Bone marrow (tissue), 2 donors: ENCODE measurements around the gene SLC9A3.
A peak's percentile ranks its signal among the peaks of the same experiment; 100 is the strongest.
"Not testable (repeated sequence)": the region's sequence is repeated elsewhere in the genome, so short reads cannot be mapped to it uniquely, and the experiment has no call there.

Experiments used
- DNase-seq, 2 donors: peaks; one replicate each; lab custom pipeline; 2025; lab: John Stamatoyannopoulos, UW

SLC9A3 gene

GRCh38 chr5:489689-490080, 34.6 kb downstream of the SLC9A3 start:
- DNase-seq, result no peak

GRCh38 chr5:488744-489688, 35.2 kb downstream of the SLC9A3 start:
- no peak for DNase-seq

- no peak for DNase-seq
Observed at GRCh38 chr5:488241-488640, 36.0 kb downstream of the SLC9A3 start.

GRCh38 chr5:486597-486996, 37.7 kb downstream of the SLC9A3 start:
- DNase-seq, result not testable (repeated sequence)

GRCh38 chr5:485946-486491, 38.2 kb downstream of the SLC9A3 start:
- DNase-seq, result peak in 1 of 2 donors; percentile 20

- DNase-seq, result no peak
Observed at GRCh38 chr5:485113-485945, 38.9 kb downstream of the SLC9A3 start.

GRCh38 chr5:484556-484955, 39.7 kb downstream of the SLC9A3 start:
- DNase-seq, result no peak

GRCh38 chr5:483434-484140, 40.7 kb downstream of the SLC9A3 start:
- DNase-seq, result no peak

- no peak for DNase-seq
Observed at GRCh38 chr5:483011-483410, 41.2 kb downstream of the SLC9A3 start.

GRCh38 chr5:482506-482905, 41.7 kb downstream of the SLC9A3 start:
- DNase-seq, result no peak

- no peak for DNase-seq
Observed at GRCh38 chr5:482021-482420, 42.2 kb downstream of the SLC9A3 start.

GRCh38 chr5:481347-481746, 42.9 kb downstream of the SLC9A3 start:
- no peak for DNase-seq

- no peak for DNase-seq
Observed at GRCh38 chr5:479566-480319, 44.5 kb downstream of the SLC9A3 start.

GRCh38 chr5:478982-479535, 45.2 kb downstream of the SLC9A3 start:
- DNase-seq, result no peak

GRCh38 chr5:478369-478981, 45.8 kb downstream of the SLC9A3 start:
- DNase-seq, result no peak

- no peak for DNase-seq
Observed at GRCh38 chr5:477871-478270, 46.4 kb downstream of the SLC9A3 start.

- DNase-seq, result no peak
Observed at GRCh38 chr5:477247-477646, 47.0 kb downstream of the SLC9A3 start.

GRCh38 chr5:476814-477175, 47.5 kb downstream of the SLC9A3 start:
- no peak for DNase-seq

GRCh38 chr5:476102-476813, 48.0 kb downstream of the SLC9A3 start:
- DNase-seq, result no peak

- no peak for DNase-seq
Observed at GRCh38 chr5:475704-476101, 48.5 kb downstream of the SLC9A3 start.
